H1 (cell line): ENCODE results near the gene VSTM2L. TPM values are rescaled to one million over a fixed set of nuclear protein-coding genes. Genes with fewer than 3 reads are reported as not detected.

Source experiments
- CTCF ChIA-PET: fragments of 300-600 bp; sonication (Branson Sonifier 250); formaldehyde crosslinking; loops from one replicate; lab custom pipeline; 2021; ENCODE audit not compliant: partially characterized antibody; lab: Charles Lee
- POLR2A ChIA-PET: fragments of 300-600 bp; sonication (Branson Sonifier 250); formaldehyde crosslinking; loops from one replicate; lab custom pipeline; 2021; ENCODE audit warnings: inconsistent platforms; ENCODE audit not compliant: partially characterized antibody; lab: Charles Lee
- DNase-seq, 2 experiments: peaks; one replicate each; pipeline versions ENCODE4 v3.0.0 to v3.0.0-alpha.2; 2010 to 2022; ENCODE audit warnings: low spot score in 2 of 2, low read depth in 1 of 2, mixed read lengths in 1 of 2
- FAIRE-seq: peaks from 2 replicates; lab custom pipeline; 2011; peaks lifted over from hg19 to GRCh38; lab: Jason Lieb, UNC
- H2AFZ ChIP-seq: 2 replicates; pipeline ENCODE4 v1.8.1; 2012; ENCODE audit warnings: low read length, inconsistent platforms
- H2AK5ac ChIP-seq: 2 replicates; pipeline ENCODE4 v1.6.1; 2013; ENCODE audit warnings: low read depth, low read length
- H2BK120ac ChIP-seq: replicated peaks from 2 replicates; pipeline ENCODE3; 2013; ENCODE audit warnings: low read depth, low read length, inconsistent platforms
- H2BK12ac ChIP-seq: 2 replicates; pipeline ENCODE4 v1.6.1; 2013; ENCODE audit warnings: low read depth, low read length
- H2BK15ac ChIP-seq: 2 replicates; pipeline ENCODE4 v1.6.1; 2013; ENCODE audit warnings: low read length
- H2BK20ac ChIP-seq: 2 replicates; pipeline ENCODE4 v1.6.1; 2013; ENCODE audit warnings: low read length
- H2BK5ac ChIP-seq: 2 replicates; pipeline ENCODE4 v1.6.1; 2013; ENCODE audit warnings: low read depth, low read length
- H3K14ac ChIP-seq: 2 replicates; pipeline ENCODE4 v1.6.1; 2013; ENCODE audit warnings: inconsistent platforms; ENCODE audit not compliant: insufficient read length
- H3K18ac ChIP-seq: 2 replicates; pipeline ENCODE4 v1.6.1; 2013; ENCODE audit warnings: low read length; ENCODE audit errors: extremely low read depth
- H3K23ac ChIP-seq: 2 replicates; pipeline ENCODE4 v1.6.1; 2013; ENCODE audit warnings: inconsistent platforms; ENCODE audit not compliant: insufficient read length
- H3K23me2 ChIP-seq: 2 replicates; pipeline ENCODE4 v1.6.1; 2013; ENCODE audit warnings: low read depth, low read length
- H3K27ac ChIP-seq: 2 replicates; pipeline ENCODE4 v1.6.1; 2011; ENCODE audit warnings: low read depth, low read length, inconsistent platforms
- H3K27me3 ChIP-seq, 4 experiments: replicated peaks in 1 of 4; 1 replicate in 1 of 4; 2 replicates in 3 of 4; pipeline versions ENCODE4 v1.6.1 to v1.8.1; 2011 to 2013; ENCODE audit warnings: low read length in 3 of 4, mild to moderate bottlenecking in 3 of 4, inconsistent platforms in 2 of 4, mixed read lengths in 2 of 4, moderate library complexity in 1 of 4; ENCODE audit not compliant: control insufficient read depth in 3 of 4, insufficient read depth in 3 of 4; ENCODE audit errors: extremely low read depth in 1 of 4
- H3K36me3 ChIP-seq, 4 experiments: 2 replicates each; pipeline versions ENCODE4 v1.6.1 to v1.8.1; 2011 to 2013; ENCODE audit warnings: mild to moderate bottlenecking in 4 of 4, low read length in 3 of 4, moderate library complexity in 2 of 4, control low read depth in 1 of 4, inconsistent platforms in 1 of 4; ENCODE audit not compliant: insufficient read depth in 4 of 4, control insufficient read depth in 2 of 4
- H3K4ac ChIP-seq: replicated peaks from 2 replicates; pipeline ENCODE3; 2013; ENCODE audit warnings: low read length, low read depth, mixed read lengths, inconsistent platforms; ENCODE audit not compliant: insufficient read length
- H3K4me1 ChIP-seq, 4 experiments: replicated peaks in 1 of 4; 1 replicate in 1 of 4; 2 replicates in 3 of 4; pipeline versions ENCODE4 v1.6.1 to v1.8.1; 2011 to 2013; ENCODE audit warnings: low read length in 3 of 4, inconsistent platforms in 2 of 4, mixed read lengths in 1 of 4; ENCODE audit not compliant: insufficient read depth in 4 of 4, control insufficient read depth in 3 of 4
- H3K4me2 ChIP-seq, 2 experiments: 2 replicates each; pipeline versions ENCODE4 v1.6.1 to v1.8.1; 2011 to 2013; ENCODE audit warnings: low read depth in 2 of 2, low read length in 2 of 2, control low read depth in 1 of 2, inconsistent platforms in 1 of 2, mild to moderate bottlenecking in 1 of 2; ENCODE audit not compliant: insufficient read depth in 1 of 2
- H3K4me3 ChIP-seq, 4 experiments: fragments of 200-600, 300-600 bp in 1 of 4; sonication (generic), shearing (Covaris generic), sonication (Bioruptor Twin) in 1 of 4; 2 replicates each; pipeline versions ENCODE4 v1.5.1 to v1.8.1; 2011 to 2016; ENCODE audit warnings: low read length in 4 of 4, low read depth in 3 of 4, control low read depth in 2 of 4, inconsistent platforms in 2 of 4, mild to moderate bottlenecking in 2 of 4, mixed read lengths in 1 of 4, moderate library complexity in 1 of 4; ENCODE audit not compliant: insufficient read depth in 2 of 4; ENCODE audit errors: extremely low read depth in 1 of 4
- H3K56ac ChIP-seq: replicated peaks from 2 replicates; pipeline ENCODE3; 2013; ENCODE audit warnings: low read depth, mild to moderate bottlenecking, mixed read lengths, low read length, inconsistent platforms; ENCODE audit not compliant: insufficient read length
- H3K79me1 ChIP-seq: 2 replicates; pipeline ENCODE4 v1.6.1; 2013; ENCODE audit warnings: low read depth, low read length, control low read depth
- H3K79me2 ChIP-seq, 2 experiments: 2 replicates each; pipeline versions ENCODE4 v1.6.1 to v1.8.1; 2012 to 2013; ENCODE audit warnings: low read length in 2 of 2, mild to moderate bottlenecking in 2 of 2, inconsistent platforms in 1 of 2; ENCODE audit not compliant: insufficient read depth in 2 of 2, control insufficient read depth in 1 of 2
- H3K9ac ChIP-seq, 4 experiments: replicated peaks in 1 of 4; 1 replicate in 1 of 4; 2 replicates in 3 of 4; pipeline versions ENCODE4 v1.6.1 to v1.8.1; 2011 to 2013; ENCODE audit warnings: low read depth in 3 of 4, low read length in 3 of 4, control low read depth in 2 of 4, mild to moderate bottlenecking in 2 of 4, moderate library complexity in 2 of 4, inconsistent platforms in 1 of 4; ENCODE audit errors: extremely low read depth in 1 of 4
- H3K9me3 ChIP-seq, 2 experiments: 2 replicates each; pipeline versions ENCODE4 v1.6.1 to v1.8.1; 2012 to 2013; ENCODE audit warnings: mild to moderate bottlenecking in 2 of 2, moderate library complexity in 2 of 2, control low read depth in 1 of 2, inconsistent platforms in 1 of 2, low read depth in 1 of 2, low read length in 1 of 2, mixed read lengths in 1 of 2; ENCODE audit not compliant: insufficient read depth in 2 of 2
- H4K20me1 ChIP-seq, 2 experiments: replicated peaks in 1 of 2; 2 replicates each; pipeline versions ENCODE3 to v1.8.1; 2011 to 2013; ENCODE audit warnings: inconsistent platforms in 2 of 2, low read length in 2 of 2, mild to moderate bottlenecking in 1 of 2; ENCODE audit not compliant: insufficient read depth in 2 of 2, control insufficient read depth in 1 of 2
- H4K5ac ChIP-seq: 2 replicates; pipeline ENCODE4 v1.6.1; 2013; ENCODE audit warnings: low read length, low read depth, mixed read lengths, inconsistent platforms; ENCODE audit not compliant: insufficient read length
- H4K8ac ChIP-seq: 2 replicates; pipeline ENCODE4 v1.8.0; 2013; ENCODE audit warnings: mild to moderate bottlenecking, moderate library complexity, low read length, inconsistent platforms; ENCODE audit not compliant: insufficient read depth; ENCODE audit errors: extremely low read depth
- H4K91ac ChIP-seq: replicated peaks from 2 replicates; pipeline ENCODE3; 2013; ENCODE audit warnings: low read length, mixed read lengths, inconsistent platforms; ENCODE audit not compliant: insufficient read length
- CHD1 ChIP-seq: IDR thresholded peaks from 2 replicates; pipeline ENCODE4 v1.6.1; 2012; ENCODE audit warnings: low read depth, low read length, improper control_type of control experiment
- E2F6 ChIP-seq: IDR thresholded peaks from 2 replicates; pipeline ENCODE4 v1.6.1; 2012; ENCODE audit warnings: inconsistent platforms
- EGR1 ChIP-seq: IDR thresholded peaks from 2 replicates; pipeline ENCODE4 v1.6.1; 2011; ENCODE audit warnings: low read depth, low read length, borderline replicate concordance
- GABPA ChIP-seq: IDR thresholded peaks from 2 replicates; pipeline ENCODE4 v1.6.1; 2011; ENCODE audit warnings: mild to moderate bottlenecking, low read length, moderate library complexity, borderline replicate concordance; ENCODE audit not compliant: insufficient read depth
- KDM4A ChIP-seq: IDR thresholded peaks from one replicate; pipeline ENCODE4 v1.7.1; 2012; ENCODE audit warnings: low read depth, mild to moderate bottlenecking, moderate library complexity, low read length, inconsistent platforms; ENCODE audit not compliant: severe bottlenecking
- MAX ChIP-seq: IDR thresholded peaks from 2 replicates; pipeline ENCODE4 v1.6.1; 2012; ENCODE audit warnings: inconsistent platforms
- PHF8 ChIP-seq: fragments of 200-600 bp; sonication (generic); conservative IDR thresholded peaks from 2 replicates; pipeline ENCODE4 v1.7.1; 2012; ENCODE audit warnings: low read depth, mild to moderate bottlenecking, inconsistent platforms, low read length, moderate library complexity
- SIRT6 ChIP-seq: IDR thresholded peaks from one replicate; pipeline ENCODE4 v1.7.1; 2012; ENCODE audit warnings: low read length, inconsistent platforms
- SRF ChIP-seq: IDR thresholded peaks from 2 replicates; pipeline ENCODE4 v1.6.1; 2011; ENCODE audit warnings: mild to moderate bottlenecking, low read depth, low read length, moderate library complexity
- TBP ChIP-seq: IDR thresholded peaks from 2 replicates; pipeline ENCODE4 v1.6.1; 2011; ENCODE audit warnings: low read depth, low read length, improper control_type of control experiment
- WGBS, 2 experiments: shearing (Covaris generic) in 1 of 2; methylation state at CpG; one replicate each; pipeline versions ENCODE4 v1.1.6 to v1.1.7; 2013 to 2015; ENCODE audit warnings: low lambda C conversion rate in 2 of 2, mixed read lengths in 2 of 2, inconsistent platforms in 1 of 2, low coverage in 1 of 2, missing lambda C conversion rate in 1 of 2; ENCODE audit not compliant: insufficient replicate concordance in 2 of 2, insufficient coverage in 1 of 2, insufficient read length in 1 of 2; ENCODE audit errors: extremely low coverage in 1 of 2, missing lambda C conversion rate in 1 of 2; 5-methylcytosine and 5-hydroxymethylcytosine counted together
- polyA plus RNA-seq, 7 experiments: library from polyadenylated mRNA; depleted of rRNA in 3 of 7; stranded (reverse) in 5 of 7; unstranded in 2 of 7; fragments of >200 nt in 5 of 7; fragments of 200-250 nt in 2 of 7; gene quantifications; 1 replicate in 5 of 7; 2 replicates in 1 of 7; 4 replicates in 1 of 7; pipeline versions ENCODE4 v1.2.1 to v1.2.3, GENCODE V29; 2011 to 2013; ENCODE audit warnings: missing spikeins in 2 of 7, mixed read lengths in 2 of 7
- total RNA-seq: library from RNA; stranded (reverse); fragmentation: NEBNext Ultra II Directional; extraction: Animal tissue kit (Norgen Biotek cat#: 25700); gene quantifications from 2 replicates; pipeline ENCODE4 v1.2.1, GENCODE V29; 2021

The VSTM2L gene
- total and polyA plus RNA-seq, 2 of the 8 experiments (the other 6 are each of a cell fraction or from before 2014, with no cell fraction given) = 1.3 to 3.2 TPM

GRCh38 chr20:37914367-37914671 lies 11.4 kb downstream of the VSTM2L start:
- Histone ChIP-seq H3K23ac (no peak overlapping the region), H3K27ac (no peak overlapping the region), H3K4me1 (peaks cover 6 to 39% (median 24%) of the 10 kb centered on the region in 4 experiments), H2BK12ac (peak overlapping the region; percentile 52; the same call in 1 of the 2 replicates), H3K4me3 (peak overlapping the region in 3 of 4 experiments; percentile 34 to 60 (median 40); a peak in 4 of 8 replicates), H2BK120ac (peak overlapping the region; percentile 84), H4K20me1 (peaks cover 0 to 5% of the 10 kb centered on the region in 2 experiments), H3K23me2 (peaks cover 17% of the 10 kb centered on the region; the same call in 1 of the 2 replicates), H2BK20ac (0 out of 2 replicates have a peak overlapping the region, but pooled peaks have one; percentile 0), H2AFZ (no peak overlapping the region), H2BK15ac (peak overlapping the region; percentile 100), H3K79me2 (no peaks in the 10 kb centered on the region), H3K18ac (peak overlapping the region; percentile 90), H2BK5ac (peak overlapping the region; percentile 22; the same call in 1 of the 2 replicates), H3K27me3 (no peaks in the 10 kb centered on the region; a peak in 3 of 7 replicates), H3K4ac (no peak overlapping the region), H3K79me1 (no peaks in the 10 kb centered on the region), H3K14ac (no peak overlapping the region), H4K8ac (0 out of 2 replicates have a peak overlapping the region, but pooled peaks have one; percentile 7), H3K56ac (peak overlapping the region; percentile 70), H3K9ac (no peak overlapping the region), H2AK5ac (peak overlapping the region; percentile 95), H3K9me3 (no peaks in the 10 kb centered on the region), H4K5ac (no peak overlapping the region), H3K36me3 (no peaks in the 10 kb centered on the region), H3K4me2 (peak overlapping the region; percentile 76 to 79), H4K91ac (peak overlapping the region; percentile 34)
- 63% methylated on average over 5 of the region's 5 CpGs; no CpG with 5 or more reads in 1 of the 2 experiments for WGBS, 2 experiments
- ChIA-PET CTCF (interaction anchor here (0.8 to 1.7 kb wide), 10 partner anchors 9 to 350 kb away, joined by 3 to 6 read pairs (median 3); partner anchors contain the start of gene VSTM2L), POLR2A (interaction anchor here (1.0 to 1.4 kb wide), 5 partner anchors 9 to 119 kb away, joined by 3 to 9 read pairs (median 3); partner anchors contain the start of genes RPRD1B and TTI1)
- FAIRE-seq (no peak), DNase-seq (no peak)
- TF ChIP-seq SIRT6 (no peak), PHF8 (no peak), EGR1 (no peak), MAX (no peak), E2F6 (no peak), CHD1 (no peak), SRF (no peak), KDM4A (no peak), TBP (no peak), GABPA (no peak)
